Type B pancreatic cell (in vitro differentiated cells): ENCODE data around the gene GLIPR2. TPM values are rescaled to one million over a fixed set of nuclear protein-coding genes. Genes with fewer than 3 reads are reported as not detected.
"Not testable (repeated sequence)": the region's sequence is repeated elsewhere in the genome, so short reads cannot be mapped to it uniquely, and the experiment has no call there.

Source experiments
- DNase-seq: peaks from one replicate; pipeline ENCODE4 v3.0.0; 2021; ENCODE audit warnings: mixed read lengths; ENCODE audit not compliant: unreplicated experiment; ENCODE audit errors: extremely low spot score
- H3K27ac Mint-ChIP-seq: 2 replicates; pipeline ENCODE4 v1.8.0; 2021; ENCODE audit warnings: mild to moderate bottlenecking, mixed read lengths
- H3K27me3 Mint-ChIP-seq: 2 replicates; pipeline ENCODE4 v1.8.0; 2021; ENCODE audit warnings: mixed read lengths
- H3K36me3 Mint-ChIP-seq: 2 replicates; pipeline ENCODE4 v1.8.0; 2021; ENCODE audit warnings: mixed read lengths
- H3K4me1 Mint-ChIP-seq: one replicate; pipeline ENCODE4 v1.8.0; 2021; ENCODE audit warnings: mixed read lengths; ENCODE audit not compliant: unreplicated experiment
- H3K4me3 Mint-ChIP-seq: 2 replicates; pipeline ENCODE4 v1.8.0; 2021; ENCODE audit warnings: mild to moderate bottlenecking, mixed read lengths
- H3K9me3 Mint-ChIP-seq: 2 replicates; pipeline ENCODE4 v1.8.0; 2021; ENCODE audit warnings: mixed read lengths
- CTCF ChIP-seq: fragments of 200-600 bp; sonication (generic); conservative IDR thresholded peaks from 2 replicates; pipeline ENCODE4 v1.5.0; 2021; ENCODE audit warnings: antibody characterized with exemption, mild to moderate bottlenecking
- total RNA-seq: library from RNA; stranded (reverse); gene quantifications from 2 replicates; pipeline ENCODE4 v1.2.1, GENCODE V29; 2021; ENCODE audit warnings: low replicate concordance

The GLIPR2 gene
- total RNA-seq, 1 donor from 2014 or later, result 17.8 TPM

- H3K4me1 Mint-ChIP-seq, result no peaks in the 10 kb centered on the region
- TF ChIP-seq CTCF, result no peak
- H3K4me3 Mint-ChIP-seq, result no peak overlapping the region
- H3K9me3 Mint-ChIP-seq, result no peaks in the 10 kb centered on the region
- peaks cover 1% of the 10 kb centered on the region for H3K27me3 Mint-ChIP-seq
- no peaks in the 10 kb centered on the region for H3K36me3 Mint-ChIP-seq
- no peak for DNase-seq
- H3K27ac Mint-ChIP-seq, result no peak overlapping the region
Measured at GRCh38 chr9:36174271-36174670, 37.7 kb downstream of the GLIPR2 start.

- Mint-ChIP-seq H3K9me3 (no peaks in the 10 kb centered on the region), H3K27me3 (no peaks in the 10 kb centered on the region), H3K27ac (no peak overlapping the region), H3K36me3 (no peaks in the 10 kb centered on the region), H3K4me1 (no peaks in the 10 kb centered on the region), H3K4me3 (no peak overlapping the region)
- no peak for TF ChIP-seq CTCF
- no peak for DNase-seq
Measured at GRCh38 chr9:36174731-36175130, 38.2 kb downstream of the GLIPR2 start.

DNA sequence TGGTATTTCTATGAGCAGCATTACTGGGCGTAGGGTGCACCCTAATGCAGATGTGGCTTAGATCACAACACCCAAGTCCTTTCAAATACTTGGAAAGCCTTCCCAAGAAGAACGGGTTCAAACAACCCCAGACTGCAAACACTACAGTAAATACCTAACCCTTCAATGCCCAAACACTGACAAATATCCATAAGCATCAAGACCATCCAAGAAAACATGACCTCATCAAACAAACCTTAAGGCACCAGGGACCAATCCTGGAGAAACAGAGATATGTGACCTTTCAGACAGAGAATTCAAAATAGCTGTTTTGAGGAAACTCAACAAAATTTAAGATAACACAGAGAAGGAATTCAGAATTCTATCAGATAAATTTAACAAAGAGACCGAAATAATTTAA, 38.7 kb downstream of the GLIPR2 start:
- DNase-seq, H3K27ac Mint-ChIP-seq, H3K27me3 Mint-ChIP-seq, H3K4me1 Mint-ChIP-seq, H3K36me3 Mint-ChIP-seq, H3K4me3 Mint-ChIP-seq, H3K9me3 Mint-ChIP-seq: not testable (repeated sequence)

DNA sequence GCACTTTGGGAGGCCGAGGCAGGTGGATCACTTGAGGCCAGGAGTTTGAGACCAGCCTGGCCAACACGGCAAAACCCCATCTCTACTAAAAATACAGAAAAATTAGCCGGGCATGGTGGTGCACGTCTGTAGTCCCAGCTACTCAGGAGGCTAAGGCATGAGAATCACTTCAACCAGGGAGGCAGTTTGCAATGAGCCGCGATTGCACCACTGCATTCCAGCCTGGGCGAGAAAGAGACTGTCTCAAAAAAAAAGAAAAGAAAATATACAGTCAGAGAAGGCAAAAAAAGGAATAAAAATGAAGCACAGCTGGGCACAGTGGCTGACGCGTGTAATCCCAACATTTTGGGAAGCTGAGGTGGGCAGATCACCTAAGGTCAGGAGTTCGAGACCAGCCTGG, 40.0 kb downstream of the GLIPR2 start:
- not testable (repeated sequence) for H3K9me3 Mint-ChIP-seq, H3K27ac Mint-ChIP-seq, H3K4me3 Mint-ChIP-seq, H3K27me3 Mint-ChIP-seq, H3K36me3 Mint-ChIP-seq, DNase-seq, H3K4me1 Mint-ChIP-seq

DNA sequence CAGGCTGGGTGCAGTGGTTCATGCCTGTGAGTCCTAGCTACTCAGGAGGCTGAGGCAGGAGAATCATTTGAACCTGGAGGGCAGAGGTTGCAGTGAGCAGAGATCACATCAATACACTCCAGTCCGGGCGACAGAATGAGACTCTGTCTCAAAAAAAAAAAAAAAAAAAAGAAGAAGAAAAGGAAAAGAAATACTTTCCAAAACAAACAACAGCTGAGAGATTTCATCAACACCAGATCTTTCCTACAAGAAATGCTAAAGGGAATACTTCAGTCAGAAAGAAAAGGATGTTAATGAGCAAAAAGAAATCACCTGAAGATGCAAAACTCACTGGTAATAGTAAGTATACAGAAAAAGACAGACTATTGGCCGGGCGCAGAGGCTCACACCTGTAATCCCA, 41.0 kb downstream of the GLIPR2 start:
- DNase-seq, result no peak
- Mint-ChIP-seq H3K27ac (no peak overlapping the region), H3K36me3 (no peaks in the 10 kb centered on the region), H3K27me3 (no peaks in the 10 kb centered on the region), H3K4me1 (no peaks in the 10 kb centered on the region), H3K9me3 (no peaks in the 10 kb centered on the region), H3K4me3 (no peak overlapping the region)
- TF ChIP-seq CTCF, result no peak

DNA sequence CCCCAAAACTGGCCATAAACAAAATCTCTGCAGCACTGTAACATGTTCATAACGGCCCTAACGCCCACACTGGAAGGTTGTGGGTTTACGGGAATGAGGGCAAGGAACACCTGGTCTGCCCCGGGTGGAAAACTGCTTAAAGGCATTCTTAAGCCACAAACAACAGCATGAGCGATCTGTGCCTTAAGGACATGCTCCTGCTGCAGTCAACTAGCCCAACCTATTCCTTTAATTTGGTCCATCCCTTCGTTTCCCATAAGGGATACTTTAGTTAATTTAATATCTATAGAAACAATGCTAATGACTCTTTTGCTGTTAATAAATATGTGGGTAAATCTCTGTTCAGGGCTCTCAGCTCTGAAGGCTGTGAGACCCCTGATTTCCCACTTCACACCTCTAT, 43.7 kb downstream of the GLIPR2 start:
- H3K4me3 Mint-ChIP-seq, H3K27ac Mint-ChIP-seq, H3K36me3 Mint-ChIP-seq, H3K27me3 Mint-ChIP-seq, H3K9me3 Mint-ChIP-seq, DNase-seq, H3K4me1 Mint-ChIP-seq: not testable (repeated sequence)

DNA sequence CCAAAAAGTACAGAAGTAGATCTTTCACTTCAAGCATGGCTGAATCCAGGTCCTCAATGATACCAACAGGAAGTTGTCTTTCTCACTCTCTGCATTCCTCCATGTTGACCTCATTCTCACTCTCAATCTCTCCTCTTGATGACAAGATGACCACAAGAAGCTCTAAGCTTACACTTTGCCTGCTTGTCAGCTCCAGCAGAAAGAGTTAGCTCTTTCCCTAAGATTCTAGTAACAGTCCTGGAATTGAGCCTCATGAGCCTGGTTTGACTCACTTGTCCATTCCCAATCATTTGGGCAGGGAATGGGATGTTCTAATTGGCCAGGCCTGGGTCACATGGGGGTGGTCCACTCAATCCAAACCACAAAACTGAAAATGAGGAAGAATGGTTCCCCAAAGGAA, 50.9 kb downstream of the GLIPR2 start:
- no peaks in the 10 kb centered on the region for H3K36me3 Mint-ChIP-seq
- H3K9me3 Mint-ChIP-seq, result no peaks in the 10 kb centered on the region
- TF ChIP-seq CTCF, result no peak
- H3K4me3 Mint-ChIP-seq, result no peak overlapping the region
- peaks cover 15% of the 10 kb centered on the region for H3K4me1 Mint-ChIP-seq
- DNase-seq, result no peak
- no peak overlapping the region for H3K27ac Mint-ChIP-seq
- H3K27me3 Mint-ChIP-seq, result peaks cover 14% of the 10 kb centered on the region
